ENCODE data around the gene LAMA3.

The LAMA3 gene, protein sequence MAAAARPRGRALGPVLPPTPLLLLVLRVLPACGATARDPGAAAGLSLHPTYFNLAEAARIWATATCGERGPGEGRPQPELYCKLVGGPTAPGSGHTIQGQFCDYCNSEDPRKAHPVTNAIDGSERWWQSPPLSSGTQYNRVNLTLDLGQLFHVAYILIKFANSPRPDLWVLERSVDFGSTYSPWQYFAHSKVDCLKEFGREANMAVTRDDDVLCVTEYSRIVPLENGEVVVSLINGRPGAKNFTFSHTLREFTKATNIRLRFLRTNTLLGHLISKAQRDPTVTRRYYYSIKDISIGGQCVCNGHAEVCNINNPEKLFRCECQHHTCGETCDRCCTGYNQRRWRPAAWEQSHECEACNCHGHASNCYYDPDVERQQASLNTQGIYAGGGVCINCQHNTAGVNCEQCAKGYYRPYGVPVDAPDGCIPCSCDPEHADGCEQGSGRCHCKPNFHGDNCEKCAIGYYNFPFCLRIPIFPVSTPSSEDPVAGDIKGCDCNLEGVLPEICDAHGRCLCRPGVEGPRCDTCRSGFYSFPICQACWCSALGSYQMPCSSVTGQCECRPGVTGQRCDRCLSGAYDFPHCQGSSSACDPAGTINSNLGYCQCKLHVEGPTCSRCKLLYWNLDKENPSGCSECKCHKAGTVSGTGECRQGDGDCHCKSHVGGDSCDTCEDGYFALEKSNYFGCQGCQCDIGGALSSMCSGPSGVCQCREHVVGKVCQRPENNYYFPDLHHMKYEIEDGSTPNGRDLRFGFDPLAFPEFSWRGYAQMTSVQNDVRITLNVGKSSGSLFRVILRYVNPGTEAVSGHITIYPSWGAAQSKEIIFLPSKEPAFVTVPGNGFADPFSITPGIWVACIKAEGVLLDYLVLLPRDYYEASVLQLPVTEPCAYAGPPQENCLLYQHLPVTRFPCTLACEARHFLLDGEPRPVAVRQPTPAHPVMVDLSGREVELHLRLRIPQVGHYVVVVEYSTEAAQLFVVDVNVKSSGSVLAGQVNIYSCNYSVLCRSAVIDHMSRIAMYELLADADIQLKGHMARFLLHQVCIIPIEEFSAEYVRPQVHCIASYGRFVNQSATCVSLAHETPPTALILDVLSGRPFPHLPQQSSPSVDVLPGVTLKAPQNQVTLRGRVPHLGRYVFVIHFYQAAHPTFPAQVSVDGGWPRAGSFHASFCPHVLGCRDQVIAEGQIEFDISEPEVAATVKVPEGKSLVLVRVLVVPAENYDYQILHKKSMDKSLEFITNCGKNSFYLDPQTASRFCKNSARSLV (N-terminal part only)

GRCh38 chr18:23689031-23689615 lies at the start of gene LAMA3:
Gene LAMA3, plus strand, starts transcription at chr18:23689453. Its CDS starts 231 bp downstream, at chr18:23689684.
- no peak for DNase-seq (ENCODE audit: low read depth)

DNA sequence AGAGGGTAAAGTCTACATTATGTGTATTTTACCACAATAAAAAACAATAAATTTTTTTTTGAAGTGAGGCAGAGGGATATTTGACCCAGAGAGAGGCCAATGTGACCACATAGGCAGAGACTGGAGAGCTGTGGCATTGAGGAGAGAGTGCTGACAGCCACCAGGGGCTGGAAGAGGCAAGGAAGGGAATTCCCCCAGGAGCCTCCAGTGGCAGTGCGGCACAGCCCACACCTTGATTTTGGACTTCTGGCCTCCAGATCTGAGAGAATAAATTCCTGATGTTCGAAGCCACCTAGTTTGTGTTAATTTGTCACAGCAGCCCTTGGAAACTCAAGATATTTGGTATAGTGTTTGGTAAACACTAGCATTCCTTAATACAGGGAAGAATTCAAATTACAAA lies 49.2 kb upstream of the LAMA3 start:
- no peak for DNase-seq (ENCODE audit: low read depth)

DNA sequence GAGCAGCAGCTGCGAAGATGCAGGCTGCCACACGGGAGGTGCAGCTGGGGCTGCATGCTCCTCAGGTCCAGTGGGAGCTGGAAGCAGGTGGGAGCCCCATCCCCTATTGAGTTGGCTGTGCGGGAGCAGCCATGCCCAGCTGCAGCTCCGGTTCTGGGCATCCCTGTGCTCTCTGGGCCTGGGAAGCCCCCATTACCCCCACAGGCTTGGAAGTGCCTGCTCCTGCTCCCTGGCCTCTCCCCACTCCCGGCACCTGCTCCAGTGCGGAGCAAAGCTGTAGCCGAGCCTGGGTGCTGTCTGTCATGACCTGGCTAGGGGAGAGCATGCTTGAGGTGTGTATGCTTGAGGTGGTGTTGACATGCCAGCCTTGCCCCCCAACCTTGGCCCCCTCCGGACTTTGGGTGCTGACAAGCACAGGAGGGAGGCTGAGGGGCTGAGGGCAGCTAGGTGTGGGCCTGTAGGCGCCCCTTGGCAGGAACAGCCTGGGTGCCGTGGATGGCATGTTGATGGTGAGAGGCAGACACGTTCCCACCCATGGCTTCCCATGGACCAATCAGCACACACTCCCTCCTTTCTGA lies 48.0 kb upstream of the LAMA3 start:
- DNase-seq (ENCODE audit: low read depth) = no peak

DNA sequence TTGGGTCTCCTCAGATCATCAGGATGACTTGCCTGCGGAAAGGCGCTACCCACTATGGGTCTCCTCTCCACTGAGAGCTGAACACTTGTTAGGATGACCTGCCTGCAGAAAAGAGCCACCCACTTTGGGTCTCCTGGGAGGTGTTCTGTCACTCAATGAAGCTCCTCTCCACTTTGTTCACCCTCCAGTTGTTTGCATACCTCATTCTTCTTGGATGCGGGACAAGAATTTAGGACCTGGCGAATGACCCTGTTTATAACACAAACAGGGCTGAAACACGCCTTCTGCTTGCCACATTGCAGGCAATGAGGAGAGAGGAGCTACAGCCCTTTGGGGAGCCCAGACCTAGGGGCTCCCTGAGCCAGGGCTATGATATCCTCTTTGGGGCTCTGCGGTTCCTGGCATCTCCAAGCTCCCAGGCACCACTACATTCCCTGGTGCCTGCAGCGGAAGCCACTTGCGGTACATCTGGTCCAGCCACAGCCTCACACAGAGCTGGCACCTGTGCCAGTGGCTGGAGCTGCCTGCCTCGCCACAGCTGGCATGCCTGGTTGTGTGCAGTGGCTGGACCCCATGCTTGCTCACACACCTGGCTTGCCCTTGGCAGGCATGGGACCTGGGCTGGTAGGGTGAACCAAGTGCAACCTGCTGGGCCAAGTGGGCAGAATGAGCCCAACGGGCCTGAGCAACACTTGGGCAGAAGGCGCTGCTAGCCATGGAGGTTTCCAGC lies 47.2 kb upstream of the LAMA3 start:
- no peak for DNase-seq (ENCODE audit: low read depth)

GRCh38 chr18:23643815-23644490 lies 45.3 kb upstream of the LAMA3 start:
- no peak for DNase-seq (ENCODE audit: low read depth)

DNA sequence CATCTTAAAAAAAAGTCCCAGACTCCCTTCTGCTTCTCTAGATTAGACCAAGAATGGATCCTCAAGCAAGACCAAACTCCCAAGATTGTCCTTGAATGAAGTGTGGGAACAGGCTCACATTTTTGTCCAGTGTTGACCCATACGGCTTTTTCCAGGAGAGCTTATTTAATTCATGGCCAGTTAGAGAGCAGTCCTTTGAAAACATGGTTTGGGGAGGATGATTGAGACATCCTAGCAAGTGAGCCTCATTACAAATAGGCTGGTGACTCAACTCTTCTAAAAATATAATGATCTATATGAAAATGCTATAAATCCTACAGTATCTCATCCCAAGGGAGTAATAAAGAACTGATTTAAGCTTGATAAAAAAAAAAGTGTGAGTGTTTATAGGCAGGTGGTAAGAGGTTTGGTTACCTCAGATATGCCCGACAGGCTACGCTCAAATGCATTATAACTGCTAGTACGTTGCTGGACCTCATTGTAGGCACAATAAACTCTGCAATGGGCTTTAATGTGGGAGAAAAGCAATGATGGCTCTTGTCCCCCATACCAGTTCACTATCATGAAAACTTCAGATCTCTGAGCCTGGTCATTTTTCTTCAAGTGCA lies 43.6 kb upstream of the LAMA3 start:
- no peak for DNase-seq (ENCODE audit: low read depth)

GRCh38 chr18:23646282-23646681 lies 43.0 kb upstream of the LAMA3 start:
- DNase-seq (ENCODE audit: low read depth) = no peak

DNA sequence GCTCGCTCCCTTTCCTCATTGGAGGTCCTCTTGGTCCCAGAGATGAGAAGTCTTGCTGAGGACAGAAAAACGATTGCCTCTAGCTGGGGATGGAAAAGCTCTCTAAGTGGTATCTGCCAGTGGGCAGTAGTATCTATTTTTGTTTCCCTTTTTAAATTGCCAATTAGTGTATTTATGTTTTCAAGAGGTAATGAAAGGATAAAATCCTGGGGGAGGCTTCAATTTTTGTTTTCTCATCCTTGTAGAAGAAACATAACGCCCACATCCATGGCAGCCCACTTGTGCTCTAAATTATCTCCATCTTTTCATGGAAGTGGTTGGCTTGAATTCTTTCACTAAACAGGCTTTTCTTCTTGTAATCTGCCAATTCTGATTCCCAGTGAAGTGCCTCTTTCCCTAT lies 40.8 kb upstream of the LAMA3 start:
- DNase-seq (ENCODE audit: low read depth) = no peak

GRCh38 chr18:23648940-23649607 lies 40.2 kb upstream of the LAMA3 start:
- no peak for DNase-seq (ENCODE audit: low read depth)

- no peak for DNase-seq (ENCODE audit: low read depth)
Measured at GRCh38 chr18:23650968-23651927, 38.0 kb upstream of the LAMA3 start.

DNA sequence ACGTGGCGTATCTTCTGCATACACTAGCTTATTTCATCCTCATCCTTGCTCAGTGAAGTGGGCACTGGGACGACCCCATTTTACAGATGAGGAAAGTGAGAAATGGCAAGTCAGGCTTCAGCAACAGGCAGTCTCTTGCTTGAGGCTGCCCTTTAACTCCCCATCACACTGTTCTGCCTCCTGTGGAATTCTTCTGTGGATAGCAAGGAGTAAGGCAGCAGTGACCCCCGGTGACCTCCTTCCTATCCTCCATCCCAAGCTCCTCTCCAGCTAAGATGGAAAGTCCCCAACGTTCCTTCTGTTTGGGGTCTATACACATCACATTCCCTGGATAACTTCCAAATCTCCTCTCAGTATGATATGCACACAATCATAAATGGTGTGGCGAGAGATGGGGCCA lies 37.0 kb upstream of the LAMA3 start:
- DNase-seq (ENCODE audit: low read depth) = no peak

DNA sequence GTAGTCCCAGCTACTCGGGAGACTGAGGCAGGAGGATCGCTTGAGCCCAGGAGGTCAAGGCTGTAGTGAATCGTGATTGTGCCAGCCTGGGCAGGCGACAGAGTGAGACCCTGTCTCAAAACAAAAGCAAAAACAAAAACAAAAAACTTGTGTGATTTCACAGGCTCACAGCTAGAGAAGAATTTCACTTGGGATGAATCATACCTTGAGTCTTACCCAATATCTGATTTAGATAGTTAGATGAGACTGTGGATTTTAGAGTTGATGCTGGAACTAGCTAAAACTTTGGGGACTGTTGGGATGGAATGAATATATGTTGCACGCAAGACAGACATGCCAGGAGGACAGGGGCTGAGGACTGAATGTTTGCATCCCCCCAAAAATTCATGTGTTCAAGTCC lies 31.0 kb upstream of the LAMA3 start:
- no peak for DNase-seq (ENCODE audit: low read depth)

DNA sequence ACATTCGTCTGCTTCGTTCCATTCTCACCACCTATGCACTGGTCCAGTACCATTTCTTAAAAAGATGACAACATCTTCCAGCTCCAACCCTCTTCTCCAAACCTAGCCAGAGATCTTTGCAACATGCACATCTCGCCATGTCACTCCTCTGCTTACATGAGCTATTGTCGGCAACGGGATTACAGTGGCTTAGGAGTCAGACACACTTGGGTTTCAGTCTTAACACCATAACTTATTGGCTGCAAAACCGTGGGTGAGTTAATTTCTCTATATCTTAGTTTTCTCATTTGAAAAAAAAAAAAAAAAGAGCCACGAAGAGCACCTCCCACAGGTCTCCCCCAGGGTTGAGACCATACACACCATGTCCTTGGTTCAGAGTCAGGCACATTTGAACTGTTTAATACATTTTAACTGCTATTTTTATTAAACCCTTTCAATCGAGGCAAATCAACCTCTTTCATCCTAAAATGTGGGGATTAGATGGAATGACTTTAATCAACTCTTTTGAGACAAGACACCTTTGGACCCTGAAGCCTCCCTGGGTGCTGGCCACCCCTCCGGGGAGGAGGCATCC lies 27.4 kb upstream of the LAMA3 start:
- no peak for DNase-seq (ENCODE audit: low read depth)

DNA sequence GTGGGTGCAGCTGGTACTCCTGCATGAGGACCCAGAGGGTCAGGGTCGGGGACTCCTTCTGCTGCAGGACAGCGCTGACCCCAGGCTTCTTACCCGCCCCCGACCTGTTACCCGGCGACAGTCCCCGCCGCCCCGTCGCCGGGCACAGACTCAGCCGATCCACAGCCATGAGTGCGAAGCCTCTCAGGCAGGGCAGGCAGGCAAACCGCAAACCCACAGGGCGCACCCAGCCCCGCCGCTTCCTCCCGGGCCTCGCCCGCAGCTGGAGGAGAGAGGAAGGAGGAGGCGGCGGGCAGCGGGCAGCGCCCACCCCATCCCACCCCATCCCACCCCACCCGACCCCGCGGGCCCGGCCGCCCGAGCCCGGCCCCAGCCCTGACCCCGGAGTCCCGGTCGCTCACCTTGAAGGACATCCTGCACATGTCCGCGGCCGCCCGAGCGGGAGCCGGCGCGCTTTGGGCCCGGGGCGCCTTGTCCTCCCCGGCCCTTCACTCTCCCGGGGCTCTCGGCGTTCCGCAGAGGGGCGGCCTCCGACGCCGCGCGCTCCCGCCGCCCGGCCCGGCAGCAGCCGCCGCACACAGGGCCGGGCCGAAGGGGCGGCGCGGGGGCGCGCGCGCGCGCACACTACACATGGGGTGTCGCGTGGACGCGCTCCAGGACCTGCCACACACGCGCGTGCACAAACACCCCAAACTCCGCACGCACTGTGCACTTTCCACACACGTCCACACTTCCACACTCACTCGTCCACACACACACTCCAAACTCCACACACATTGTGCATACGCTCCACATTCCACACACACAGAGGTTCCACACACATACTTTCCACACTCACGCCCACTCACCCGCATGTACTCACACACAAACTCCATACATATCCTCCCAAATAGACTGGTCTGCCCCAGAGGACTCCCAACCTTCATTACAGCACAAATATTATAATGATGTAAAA lies 26.7 kb upstream of the LAMA3 start, which contains the start of gene ANKRD29:
TSS of gene ANKRD29 (minus strand) at position 603 of the 955 bp plus-strand sequence. CDS start at position 422, 181 bp downstream.
- DNase-seq (ENCODE audit: low read depth) = peak; percentile 16

DNA sequence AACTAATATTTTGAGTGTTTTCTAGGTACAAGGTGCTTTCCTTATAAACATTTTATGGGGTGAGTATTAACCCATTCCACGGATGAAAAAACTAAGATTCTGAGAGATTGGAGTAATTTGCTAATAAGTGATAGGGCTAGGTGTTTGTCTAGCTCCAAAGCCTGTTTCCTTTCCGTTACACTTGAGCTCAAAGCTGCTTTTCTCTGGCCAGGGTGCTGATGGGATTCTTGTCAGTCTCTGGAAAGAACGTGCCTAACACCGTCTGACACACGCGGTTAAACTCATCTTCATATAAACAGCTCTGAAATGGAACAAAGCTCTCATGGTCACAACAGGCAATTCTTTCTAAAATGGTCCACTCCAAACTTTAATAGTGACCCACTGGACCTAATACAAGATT lies 24.6 kb upstream of the LAMA3 start:
- no peak for DNase-seq (ENCODE audit: low read depth)

- no peak for DNase-seq (ENCODE audit: low read depth)
Measured at GRCh38 chr18:23667114-23667513, 22.1 kb upstream of the LAMA3 start.

All from stimulated activated CD8-positive, alpha-beta memory T cell treated with anti-CD3 and anti-CD28 coated beads, Interleukin-12 subunit alpha, Interleukin-12 subunit beta, amount 100 ng/mL, for 4 hours (primary cell).